Right lobe of liver (tissue), 6 donors: ENCODE data around the gene TTLL10. TPM values are rescaled to one million over a fixed set of nuclear protein-coding genes. Genes with fewer than 3 reads are reported as not detected.

Experiments
- ATAC-seq, 4 donors: fragments of 200-7000 bp; cut with Tn5 transposase; one replicate each; pipeline ENCODE4 v1.9.1; 2020; ENCODE audit warnings: mild to moderate bottlenecking in 4 of 4, moderate library complexity in 4 of 4
- DNase-seq, 3 donors: peaks; one replicate each; pipeline ENCODE4 v3.0.0-alpha.2; 2020
- H3K27ac ChIP-seq, 3 donors: fragments of 200-600 bp; one replicate each; pipeline ENCODE4 v1.8.0; 2022
- H3K27me3 ChIP-seq, 2 donors: fragments of 200-600 bp; one replicate each; pipeline ENCODE4 v1.8.0; 2022
- H3K36me3 ChIP-seq, 4 donors: fragments of 200-600 bp; sonication (generic) in 1 of 4; one replicate each; pipeline versions ENCODE4 v1.5.1 to v1.8.0; 2017 to 2022; ENCODE audit warnings: control low read depth in 1 of 4
- H3K4me1 ChIP-seq, 4 donors: fragments of 200-600 bp; sonication (generic) in 1 of 4; one replicate each; pipeline versions ENCODE4 v1.5.1 to v1.8.0; 2017 to 2022; ENCODE audit warnings: control low read depth in 1 of 4
- H3K4me3 ChIP-seq, 3 donors: fragments of 200-600 bp; one replicate each; pipeline ENCODE4 v1.8.0; 2022
- H3K9me3 ChIP-seq, 4 donors: fragments of 200-600 bp; sonication (generic) in 1 of 4; one replicate each; pipeline versions ENCODE4 v1.5.1 to v1.8.0; 2017 to 2022; ENCODE audit warnings: control low read depth in 1 of 4
- POLR2A ChIP-seq: fragments of 450-650 bp; IDR thresholded peaks from one replicate; pipeline ENCODE4 v1.6.1; 2017; ENCODE audit warnings: antibody characterized with exemption, mild to moderate bottlenecking
- WGBS: methylation state at CpG from one replicate; pipeline ENCODE4 v1.1.6; 2018; ENCODE audit warnings: low coverage, low lambda C conversion rate; ENCODE audit not compliant: insufficient coverage; ENCODE audit errors: missing lambda C conversion rate; 5-methylcytosine and 5-hydroxymethylcytosine counted together
- intact Hi-C, 2 donors: fragments of 100-400 bp; cut with DNase I; formaldehyde crosslinking; loops; one replicate each; pipeline versions ENCODE4 v1.11.2 to v1.14.1; 2022
- total RNA-seq, 6 experiments: library from RNA; depleted of rRNA in 2 of 6; stranded (reverse); fragments of >200 nt in 2 of 6; fragmentation: NEBNext Ultra II Directional in 3 of 6; extraction: Animal tissue kit (Norgen Biotek cat#: 25700) in 3 of 6; gene quantifications; one replicate each; pipeline versions ENCODE4 v1.1.0 to v1.2.4, GENCODE V29; 2016 to 2023
- TF ChIP-seq, protein P1 (sequence below), 4 donors: fragments of 200-600 bp in 3 of 4; fragments of 450-650 bp in 1 of 4; IDR thresholded peaks; one replicate each; pipeline versions ENCODE4 v1.5.1 to v1.8.0; 2016 to 2022; ENCODE audit warnings: antibody characterized with exemption in 4 of 4, mild to moderate bottlenecking in 2 of 4
- donor health status: DM: no; HTN: yes; CAD: no.
- donor health status: DM: no; HTN: no; CAD: no.
- donor health status: DM: no; HTN: no; CAD: no.
- donor health status: DM: no; HTN: yes; CAD: no.
- donor health status: DM: no; HTN: yes; CAD: no.

TTLL10 gene
- total RNA-seq, 6 experiments from 2014 or later = not detected

DNA sequence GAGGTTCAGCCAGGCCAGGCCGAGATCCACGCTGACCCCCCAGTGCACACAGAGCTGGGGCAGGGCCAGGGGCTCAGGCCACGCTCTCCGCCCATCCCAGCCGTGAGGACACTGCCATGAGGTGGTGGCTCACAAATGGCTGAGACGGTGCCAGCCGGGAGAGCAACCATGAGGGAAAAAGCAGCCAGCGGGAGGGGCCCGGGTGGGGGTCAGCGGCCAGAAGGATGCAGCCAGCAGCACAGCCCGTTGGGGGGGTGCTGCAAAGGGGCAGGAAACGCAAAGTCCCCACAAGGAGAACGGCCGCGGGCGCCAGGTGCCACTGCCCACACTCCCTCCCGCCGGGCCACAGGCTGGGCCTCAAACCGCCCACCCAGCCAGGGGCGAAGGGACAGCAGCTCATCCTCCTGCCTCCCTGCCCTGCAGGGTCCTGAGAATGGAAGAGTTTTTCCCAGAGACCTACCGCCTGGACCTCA, 8.3 kb downstream of the TTLL10 start:
- Histone ChIP-seq H3K4me1 (no peaks in the 10 kb centered on the region), H3K4me3 (no peak overlapping the region), H3K27me3 (no peaks in the 10 kb centered on the region), H3K9me3 (no peaks in the 10 kb centered on the region), H3K27ac (no peak overlapping the region), H3K36me3 (no peaks in the 10 kb centered on the region)
- ATAC-seq (no peak), DNase-seq (peak in 1 of 3 donors; percentile 52)
- WGBS = 96% methylated on average over 5 of the region's 21 CpGs
- intact Hi-C loops = no loop called here
- TF ChIP-seq, protein P1, sequence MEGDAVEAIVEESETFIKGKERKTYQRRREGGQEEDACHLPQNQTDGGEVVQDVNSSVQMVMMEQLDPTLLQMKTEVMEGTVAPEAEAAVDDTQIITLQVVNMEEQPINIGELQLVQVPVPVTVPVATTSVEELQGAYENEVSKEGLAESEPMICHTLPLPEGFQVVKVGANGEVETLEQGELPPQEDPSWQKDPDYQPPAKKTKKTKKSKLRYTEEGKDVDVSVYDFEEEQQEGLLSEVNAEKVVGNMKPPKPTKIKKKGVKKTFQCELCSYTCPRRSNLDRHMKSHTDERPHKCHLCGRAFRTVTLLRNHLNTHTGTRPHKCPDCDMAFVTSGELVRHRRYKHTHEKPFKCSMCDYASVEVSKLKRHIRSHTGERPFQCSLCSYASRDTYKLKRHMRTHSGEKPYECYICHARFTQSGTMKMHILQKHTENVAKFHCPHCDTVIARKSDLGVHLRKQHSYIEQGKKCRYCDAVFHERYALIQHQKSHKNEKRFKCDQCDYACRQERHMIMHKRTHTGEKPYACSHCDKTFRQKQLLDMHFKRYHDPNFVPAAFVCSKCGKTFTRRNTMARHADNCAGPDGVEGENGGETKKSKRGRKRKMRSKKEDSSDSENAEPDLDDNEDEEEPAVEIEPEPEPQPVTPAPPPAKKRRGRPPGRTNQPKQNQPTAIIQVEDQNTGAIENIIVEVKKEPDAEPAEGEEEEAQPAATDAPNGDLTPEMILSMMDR (IDR thresholded peaks at IDR 0.05) = no peak
- TF ChIP-seq POLR2A = no peak

DNA sequence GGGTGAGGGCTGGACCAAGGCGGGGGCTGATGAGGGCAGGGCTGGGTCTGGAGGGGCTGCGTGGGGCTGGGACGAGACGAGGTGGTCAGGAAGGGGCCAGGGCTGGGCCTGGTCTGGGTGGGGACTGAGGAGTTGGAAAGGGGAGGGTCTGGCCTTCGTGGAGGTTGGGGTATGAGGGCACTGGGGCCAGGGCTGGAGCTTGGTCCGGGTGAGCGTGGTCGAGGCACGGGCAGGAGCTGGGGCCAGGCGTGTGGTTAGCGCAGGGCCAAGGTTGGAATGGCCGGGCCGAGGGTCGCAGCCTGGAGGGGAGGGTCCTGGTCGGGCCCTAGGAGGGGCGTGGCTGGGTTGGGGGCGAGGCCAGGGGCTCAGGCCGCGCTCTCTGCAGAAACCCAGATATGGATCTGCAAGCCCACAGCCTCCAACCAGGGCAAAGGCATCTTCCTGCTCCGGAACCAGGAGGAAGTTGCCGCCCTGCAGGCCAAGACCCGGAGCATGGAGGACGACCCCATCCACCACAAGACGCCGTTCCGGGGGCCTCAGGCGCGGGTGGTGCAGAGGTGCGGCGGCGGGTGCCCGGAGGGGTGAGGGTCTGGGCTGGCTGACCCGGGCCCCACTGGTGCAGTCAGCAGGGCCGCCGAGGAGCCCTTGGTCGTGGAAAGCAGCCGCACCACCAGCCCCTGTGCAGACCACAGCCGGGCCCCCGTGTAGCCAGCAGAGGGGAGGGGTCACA, 9.0 kb downstream of the TTLL10 start:
- Histone ChIP-seq H3K27ac (no peak overlapping the region), H3K27me3 (no peaks in the 10 kb centered on the region), H3K4me3 (no peak overlapping the region), H3K9me3 (no peaks in the 10 kb centered on the region), H3K4me1 (no peaks in the 10 kb centered on the region), H3K36me3 (no peaks in the 10 kb centered on the region)
- WGBS = 66% methylated on average over 7 of the region's 39 CpGs
- ATAC-seq (peak in 3 of 4 donors; percentile 3 to 23 (median 17)), DNase-seq (peak in 2 of 3 donors; percentile 15 to 53)
- intact Hi-C loops = no loop called here
- TF ChIP-seq, protein P1 (IDR thresholded peaks at IDR 0.05) = no peak
- no peak for TF ChIP-seq POLR2A

DNA sequence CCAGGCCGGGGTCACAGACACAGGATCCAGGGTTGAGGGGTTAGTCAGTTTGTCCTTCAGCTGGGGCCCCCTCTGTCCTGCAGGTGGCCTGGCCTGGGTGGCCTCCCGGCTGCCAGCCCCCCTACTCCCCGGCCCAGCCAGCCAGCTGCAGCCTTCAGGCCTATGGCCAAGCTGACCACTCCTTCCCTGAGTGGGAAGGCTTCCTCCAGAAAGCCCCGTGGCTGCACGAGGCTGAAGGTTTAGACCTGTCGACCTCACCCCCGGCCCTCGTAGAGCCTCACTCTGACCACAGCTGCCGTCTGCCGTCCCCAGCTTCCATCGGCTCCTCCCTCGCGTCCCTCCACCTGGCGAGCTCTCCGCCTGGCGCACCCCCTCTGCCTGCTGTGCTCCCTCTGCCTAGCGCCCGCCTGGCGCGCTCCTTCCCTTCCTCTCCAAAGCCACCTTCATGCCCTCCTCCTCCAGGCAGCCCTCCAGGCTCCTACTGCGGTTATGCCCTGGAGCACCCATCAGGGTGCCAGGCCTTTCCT, 9.6 kb downstream of the TTLL10 start:
- Histone ChIP-seq H3K27me3 (no peaks in the 10 kb centered on the region), H3K36me3 (no peaks in the 10 kb centered on the region), H3K27ac (no peak overlapping the region), H3K9me3 (no peaks in the 10 kb centered on the region), H3K4me3 (no peak overlapping the region), H3K4me1 (no peaks in the 10 kb centered on the region)
- 100% methylated on average over 1 of the region's 21 CpGs for WGBS
- TF ChIP-seq, protein P1 (IDR thresholded peaks at IDR 0.05) = no peak
- TF ChIP-seq POLR2A = no peak
- intact Hi-C loops = no loop called here
- ATAC-seq (no peak), DNase-seq (peak in 1 of 3 donors; percentile 20)

DNA sequence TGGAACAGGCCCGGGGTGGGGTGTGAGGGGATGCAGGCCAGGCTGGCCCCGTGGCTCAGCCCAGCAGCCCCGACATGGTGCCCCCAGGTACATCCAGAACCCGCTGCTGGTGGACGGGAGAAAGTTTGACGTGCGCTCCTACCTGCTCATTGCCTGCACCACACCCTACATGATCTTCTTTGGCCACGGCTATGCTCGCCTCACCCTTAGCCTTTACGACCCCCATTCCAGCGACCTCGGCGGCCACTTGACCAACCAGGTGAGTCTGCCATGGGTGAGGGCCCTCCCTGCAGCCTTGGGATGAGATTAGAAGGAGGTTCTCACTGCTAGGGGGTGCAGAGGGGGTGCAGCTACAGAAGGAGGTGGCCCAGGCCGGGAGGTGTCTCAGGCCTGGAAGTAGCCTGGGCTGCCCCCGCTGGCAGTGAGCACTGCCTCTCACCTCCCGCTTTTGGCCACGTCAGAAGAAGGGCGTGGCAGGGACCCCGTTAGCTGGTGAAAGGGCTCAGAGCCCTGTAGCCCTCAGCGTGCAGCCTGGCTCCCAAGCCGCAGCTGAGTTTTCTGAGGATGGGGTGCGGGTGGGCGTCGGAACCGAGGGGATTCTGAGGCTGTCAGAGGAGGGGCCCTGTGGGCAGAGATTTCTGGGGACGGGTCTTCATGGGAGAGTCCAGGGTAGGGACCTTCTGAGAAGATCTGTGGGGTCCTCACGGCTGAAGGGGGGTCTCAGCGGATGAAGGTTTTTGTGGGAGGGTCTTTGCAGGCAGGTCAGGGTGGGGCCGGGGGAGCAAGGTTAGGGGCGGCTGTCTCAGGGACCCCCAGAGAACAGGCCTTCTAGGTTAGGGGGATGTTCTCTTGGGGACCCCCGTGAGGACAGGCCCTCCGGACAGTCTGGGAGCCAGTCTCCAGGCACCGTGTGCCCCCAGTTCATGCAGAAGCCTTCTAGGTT, 10.4 kb downstream of the TTLL10 start:
- Histone ChIP-seq H3K27ac (no peak overlapping the region), H3K36me3 (no peaks in the 10 kb centered on the region), H3K9me3 (no peaks in the 10 kb centered on the region), H3K4me1 (no peaks in the 10 kb centered on the region), H3K4me3 (no peak overlapping the region), H3K27me3 (no peaks in the 10 kb centered on the region)
- DNase-seq (peak in 1 of 3 donors; percentile 51), ATAC-seq (no peak)
- 77% methylated on average over 22 of the region's 33 CpGs for WGBS
- intact Hi-C loops = no loop called here
- TF ChIP-seq, protein P1 (IDR thresholded peaks at IDR 0.05) = no peak
- TF ChIP-seq POLR2A = no peak
